Measurements from ENCODE around the gene FAM170B. TPM values are rescaled to one million over a fixed set of nuclear protein-coding genes. Genes with fewer than 3 reads are reported as not detected.

FAM170B gene
- total and polyA plus RNA-seq, 10 donors: 0.05 to 0.06 TPM; not detected in 8

DNA sequence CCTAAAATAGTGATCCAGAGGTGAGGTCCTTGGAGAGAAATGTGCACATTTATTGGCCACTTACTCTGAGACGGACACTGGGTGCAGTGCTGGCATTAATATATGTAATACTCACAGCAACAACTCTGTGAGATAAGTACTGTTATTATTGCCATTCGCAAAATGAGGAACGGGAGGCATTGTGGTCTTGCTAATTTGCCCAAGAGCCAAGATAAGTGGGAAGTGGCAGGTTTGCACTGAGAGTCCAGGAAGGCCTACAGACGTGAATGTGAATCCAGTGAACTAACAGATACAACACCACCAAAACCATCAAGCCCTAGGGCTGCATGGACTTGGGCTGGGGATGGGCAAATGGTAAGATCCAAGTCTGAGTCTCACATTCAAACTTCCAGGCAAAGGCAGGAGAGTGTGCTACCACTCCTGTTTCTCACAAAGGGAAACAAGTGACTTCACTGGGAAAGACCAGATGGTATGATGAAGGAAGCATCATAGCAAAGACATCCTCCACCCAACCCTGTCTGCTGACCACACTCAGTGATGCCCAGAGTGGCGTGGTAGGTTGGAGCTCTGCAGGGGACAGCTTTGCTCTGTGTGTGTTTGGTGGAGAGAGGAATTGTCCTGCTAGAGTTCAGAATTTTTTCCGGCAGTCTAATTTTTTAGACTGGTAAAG lies 35.1 kb upstream of the FAM170B start:
- Histone ChIP-seq H3K9me3 (no peaks in the 10 kb centered on the region), H3K4me3 (no peak overlapping the region), H3K36me3 (peaks cover 0 to 36% (median 2%) of the 10 kb centered on the region in 6 donors), H3K27ac (no peak overlapping the region), H3K27me3 (replicated peaks in 1 of 7) (no peaks in the 10 kb centered on the region), H3K4me1 (peaks cover 0 to 40% (median 19%) of the 10 kb centered on the region in 6 donors)
- no peak for DNase-seq
- 63 to 77% (median 68%) methylated on average over 6 of the region's 6 CpGs for WGBS, 5 donors
- intact Hi-C loops (cut with DNase I; ENCODE audit: low total_unique reads): no loop called here
- TF ChIP-seq POLR2AphosphoS5 (IDR thresholded peaks at IDR 0.05): no peak
- TF ChIP-seq POLR2A (IDR thresholded peaks at IDR 0.05): no peak
- TF ChIP-seq, protein P1, sequence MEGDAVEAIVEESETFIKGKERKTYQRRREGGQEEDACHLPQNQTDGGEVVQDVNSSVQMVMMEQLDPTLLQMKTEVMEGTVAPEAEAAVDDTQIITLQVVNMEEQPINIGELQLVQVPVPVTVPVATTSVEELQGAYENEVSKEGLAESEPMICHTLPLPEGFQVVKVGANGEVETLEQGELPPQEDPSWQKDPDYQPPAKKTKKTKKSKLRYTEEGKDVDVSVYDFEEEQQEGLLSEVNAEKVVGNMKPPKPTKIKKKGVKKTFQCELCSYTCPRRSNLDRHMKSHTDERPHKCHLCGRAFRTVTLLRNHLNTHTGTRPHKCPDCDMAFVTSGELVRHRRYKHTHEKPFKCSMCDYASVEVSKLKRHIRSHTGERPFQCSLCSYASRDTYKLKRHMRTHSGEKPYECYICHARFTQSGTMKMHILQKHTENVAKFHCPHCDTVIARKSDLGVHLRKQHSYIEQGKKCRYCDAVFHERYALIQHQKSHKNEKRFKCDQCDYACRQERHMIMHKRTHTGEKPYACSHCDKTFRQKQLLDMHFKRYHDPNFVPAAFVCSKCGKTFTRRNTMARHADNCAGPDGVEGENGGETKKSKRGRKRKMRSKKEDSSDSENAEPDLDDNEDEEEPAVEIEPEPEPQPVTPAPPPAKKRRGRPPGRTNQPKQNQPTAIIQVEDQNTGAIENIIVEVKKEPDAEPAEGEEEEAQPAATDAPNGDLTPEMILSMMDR (IDR thresholded peaks at IDR 0.05 in 8 of 11, conservative IDR thresholded peaks at IDR 0.05 in 3 of 11): no peak

DNA sequence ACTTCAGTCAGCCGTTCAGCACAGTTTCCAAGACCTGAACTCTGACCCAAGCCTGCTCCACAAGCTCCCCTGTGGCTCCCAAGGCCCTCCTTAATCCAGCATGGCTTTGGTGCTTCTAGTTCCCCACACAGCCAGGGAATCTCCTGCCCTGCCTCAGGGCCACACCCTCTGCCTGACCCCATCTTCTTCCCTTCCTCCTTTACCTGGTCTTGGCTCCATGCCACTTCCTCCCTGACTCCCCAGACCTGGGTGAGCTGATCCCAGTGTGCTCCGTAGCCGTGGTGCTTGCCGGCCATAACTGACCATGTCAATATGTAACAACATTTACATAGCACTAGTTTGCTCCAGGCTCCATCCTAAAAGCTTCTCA lies 34.3 kb upstream of the FAM170B start:
- WGBS, 5 donors: 91 to 95% (median 93%) methylated on average over 4 of the region's 4 CpGs
- Histone ChIP-seq H3K4me3 (no peak overlapping the region), H3K36me3 (peaks cover 0 to 43% (median 2%) of the 10 kb centered on the region in 6 donors), H3K27ac (no peak overlapping the region), H3K27me3 (replicated peaks in 1 of 7) (no peaks in the 10 kb centered on the region), H3K9me3 (no peaks in the 10 kb centered on the region), H3K4me1 (peaks cover 0 to 32% (median 14%) of the 10 kb centered on the region in 6 donors)
- intact Hi-C loops (cut with DNase I; ENCODE audit: low total_unique reads): no loop called here
- no peak for DNase-seq
- TF ChIP-seq, protein P1 (IDR thresholded peaks at IDR 0.05 in 8 of 11, conservative IDR thresholded peaks at IDR 0.05 in 3 of 11): no peak
- TF ChIP-seq POLR2AphosphoS5 (IDR thresholded peaks at IDR 0.05) (no peak), POLR2A (IDR thresholded peaks at IDR 0.05) (no peak)

DNA sequence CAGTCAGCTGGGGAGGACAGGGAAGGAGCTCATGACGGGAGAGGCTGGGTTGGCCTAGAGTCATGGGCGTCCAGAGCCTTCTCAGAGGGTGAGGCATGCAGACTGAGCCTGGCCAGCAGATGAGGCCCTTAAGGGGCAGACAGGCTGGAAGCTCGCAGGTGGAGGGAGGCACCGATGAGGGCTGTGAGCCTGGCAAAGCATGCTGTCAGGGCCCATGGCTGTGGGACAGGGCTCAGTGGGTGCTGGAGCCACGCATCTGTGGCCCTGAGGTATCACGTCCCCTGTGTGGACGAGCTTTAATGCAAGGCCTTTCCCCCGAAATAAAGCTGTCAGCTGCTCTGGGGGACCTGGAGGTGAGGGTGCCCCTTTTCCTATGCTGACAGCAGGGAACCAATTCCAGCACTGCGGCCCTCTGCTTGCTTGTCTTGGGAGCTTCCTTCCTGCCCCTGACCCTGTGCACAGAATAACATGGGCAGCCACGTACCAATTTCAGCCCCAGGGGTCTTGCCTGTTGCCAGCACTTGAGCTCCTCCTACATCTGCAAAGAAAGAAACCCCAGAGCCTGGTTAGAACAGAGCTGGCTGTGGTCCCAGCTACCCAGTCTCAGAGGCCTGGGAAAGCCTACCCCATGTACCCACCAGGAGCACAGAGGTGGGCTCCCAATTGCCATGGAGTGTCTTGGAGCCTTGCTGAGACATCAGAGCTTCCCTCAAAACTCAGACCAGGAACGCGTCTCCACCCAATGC lies 33.8 kb upstream of the FAM170B start:
- Histone ChIP-seq H3K36me3 (peaks cover 0 to 49% (median 2%) of the 10 kb centered on the region in 6 donors), H3K27me3 (replicated peaks in 1 of 7) (no peaks in the 10 kb centered on the region), H3K27ac (no peak overlapping the region), H3K4me1 (peaks cover 0 to 27% (median 12%) of the 10 kb centered on the region in 6 donors), H3K4me3 (no peak overlapping the region), H3K9me3 (no peaks in the 10 kb centered on the region)
- 88 to 93% (median 93%) methylated on average over 8 to 12 of the region's 12 CpGs for WGBS, 5 donors
- intact Hi-C loops (cut with DNase I; ENCODE audit: low total_unique reads): no loop called here
- no peak for TF ChIP-seq POLR2A (IDR thresholded peaks at IDR 0.05)
- TF ChIP-seq, protein P1 (IDR thresholded peaks at IDR 0.05 in 8 of 11, conservative IDR thresholded peaks at IDR 0.05 in 3 of 11): no peak
- TF ChIP-seq POLR2AphosphoS5 (IDR thresholded peaks at IDR 0.05): no peak
- no peak for DNase-seq
